OCI-LY1 (cell line): ENCODE measurements around the gene ADAMTSL3.

ENCODE experiments used
- H2AFZ ChIP-seq: fragments of 200-600 bp; sonication (generic), shearing (Covaris generic); 2 replicates; pipeline ENCODE4 v1.6.0; 2014; ENCODE audit warnings: antibody characterized with exemption, mild to moderate bottlenecking, low read length
- H3F3A ChIP-seq: fragments of 200-600 bp; sonication (generic), shearing (Covaris generic); 2 replicates; pipeline ENCODE4 v1.6.0; 2014; ENCODE audit warnings: mild to moderate bottlenecking, antibody characterized with exemption, low read length, moderate library complexity; ENCODE audit not compliant: insufficient read depth
- H3K27ac ChIP-seq: fragments of 200-600 bp; sonication (generic); 2 replicates; pipeline ENCODE4 v1.5.1; 2014; ENCODE audit warnings: low read length, mixed run types, mild to moderate bottlenecking, low read depth; ENCODE audit not compliant: poor library complexity, severe bottlenecking
- H3K27me3 ChIP-seq: fragments of 200-600 bp; sonication (generic); 2 replicates; pipeline ENCODE4 v1.6.0; 2014; ENCODE audit warnings: antibody characterized with exemption, mild to moderate bottlenecking, low read length, moderate library complexity; ENCODE audit not compliant: insufficient read depth
- H3K36me3 ChIP-seq: fragments of 200-600 bp; sonication (generic); 2 replicates; pipeline ENCODE4 v1.6.1; 2014; ENCODE audit warnings: mild to moderate bottlenecking, antibody characterized with exemption, low read length, moderate library complexity, mixed read lengths; ENCODE audit not compliant: insufficient read depth
- H3K4me1 ChIP-seq: fragments of 200-600 bp; sonication (generic); 2 replicates; pipeline ENCODE4 v1.5.1; 2014; ENCODE audit warnings: mild to moderate bottlenecking, low read length, moderate library complexity; ENCODE audit not compliant: insufficient read depth, severe bottlenecking
- H3K4me2 ChIP-seq: fragments of 200-600 bp; sonication (generic), shearing (Covaris generic); 2 replicates; pipeline ENCODE4 v1.6.1; 2014; ENCODE audit warnings: low read length
- H3K4me3 ChIP-seq: fragments of 200-600 bp; sonication (generic); 2 replicates; pipeline ENCODE4 v1.5.1; 2014; ENCODE audit warnings: low read length, low read depth, mild to moderate bottlenecking, mixed read lengths; ENCODE audit not compliant: poor library complexity, severe bottlenecking
- H3K79me2 ChIP-seq: fragments of 200-600 bp; shearing (Covaris generic); 2 replicates; pipeline ENCODE4 v1.6.1; 2016; ENCODE audit warnings: mixed run types, low read length, mixed read lengths; ENCODE audit not compliant: insufficient read depth
- H3K9ac ChIP-seq: fragments of 200-600 bp; sonication (generic), shearing (Covaris generic); 2 replicates; pipeline ENCODE4 v1.6.1; 2014; ENCODE audit warnings: mild to moderate bottlenecking, low read length, mixed read lengths
- H3K9me2 ChIP-seq: fragments of 200-600 bp; sonication (generic), shearing (Covaris generic); 2 replicates; pipeline ENCODE4 v1.6.1; 2014; ENCODE audit warnings: low read depth, mild to moderate bottlenecking, low read length, mixed read lengths
- H3K9me3 ChIP-seq: fragments of 200-600 bp; shearing (Covaris generic); 2 replicates; pipeline ENCODE4 v1.6.1; 2014; ENCODE audit warnings: low read length, mixed read lengths
- H4K20me1 ChIP-seq: fragments of 200-600 bp; sonication (generic), shearing (Covaris generic); 2 replicates; pipeline ENCODE4 v1.6.0; 2016; ENCODE audit warnings: mild to moderate bottlenecking, low read length; ENCODE audit not compliant: insufficient read depth
- CTCF ChIP-seq: fragments of 200-600 bp; sonication (generic), shearing (Covaris generic); IDR thresholded peaks from 2 replicates; pipeline ENCODE4 v1.5.1; 2017; ENCODE audit warnings: mild to moderate bottlenecking, antibody characterized with exemption, low read length, moderate library complexity, mixed read lengths
- EZH2 ChIP-seq: fragments of 200-600 bp; sonication (generic), shearing (Covaris generic); IDR thresholded peaks from 2 replicates; pipeline ENCODE4 v1.8.0; 2017; ENCODE audit warnings: borderline replicate concordance, mixed run types, mild to moderate bottlenecking, antibody characterized with exemption, low read length, moderate library complexity, mixed read lengths

Gene ADAMTSL3

GRCh38 chr15:83776986-83777385, 123.1 kb downstream of the ADAMTSL3 start:
- no peaks in the 10 kb centered on the region for H4K20me1 ChIP-seq
- no peaks in the 10 kb centered on the region for H3K27me3 ChIP-seq
- no peak overlapping the region for H3K4me2 ChIP-seq
- H3K79me2 ChIP-seq, result no peaks in the 10 kb centered on the region
- H3K9ac ChIP-seq, result no peak overlapping the region
- no peaks in the 10 kb centered on the region for H3K4me1 ChIP-seq
- H3K4me3 ChIP-seq, result no peak overlapping the region
- H3K36me3 ChIP-seq, result no peaks in the 10 kb centered on the region
- H3F3A ChIP-seq, result no peaks in the 10 kb centered on the region
- no peak overlapping the region for H3K27ac ChIP-seq
- no peak overlapping the region for H2AFZ ChIP-seq
- no peaks in the 10 kb centered on the region for H3K9me3 ChIP-seq
- no peaks in the 10 kb centered on the region for H3K9me2 ChIP-seq
- TF ChIP-seq CTCF (no peak), EZH2 (no peak)

DNA sequence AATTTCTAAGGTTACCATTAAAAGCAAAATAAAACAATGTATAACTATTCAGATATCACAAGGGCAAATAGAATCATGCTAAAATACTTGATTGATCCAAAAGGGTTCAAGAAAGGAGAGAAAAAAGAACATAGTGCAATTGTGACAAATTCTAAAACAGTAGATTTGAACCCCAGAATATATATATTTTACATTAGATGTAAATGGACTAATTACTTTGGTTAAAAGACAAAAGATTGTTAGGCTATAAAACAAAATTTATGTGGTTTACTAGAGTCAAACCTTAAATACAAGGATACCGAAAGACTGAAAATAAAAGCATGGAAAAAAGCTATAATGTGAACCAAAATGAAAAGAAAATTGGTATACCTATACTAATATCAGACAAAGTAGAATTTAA, 129.3 kb downstream of the ADAMTSL3 start:
- Histone ChIP-seq H3K9me3 (no peaks in the 10 kb centered on the region), H3K4me1 (no peaks in the 10 kb centered on the region), H4K20me1 (no peaks in the 10 kb centered on the region), H3K27me3 (no peaks in the 10 kb centered on the region), H3K79me2 (no peaks in the 10 kb centered on the region), H2AFZ (no peak overlapping the region), H3K4me3 (no peak overlapping the region), H3K36me3 (no peaks in the 10 kb centered on the region), H3K27ac (no peak overlapping the region), H3K4me2 (no peak overlapping the region), H3K9me2 (no peaks in the 10 kb centered on the region), H3K9ac (no peak overlapping the region), H3F3A (no peaks in the 10 kb centered on the region)
- TF ChIP-seq EZH2, result no peak
- no peak for TF ChIP-seq CTCF

- no peak overlapping the region for H3K9ac ChIP-seq
- H3K9me3 ChIP-seq, result no peaks in the 10 kb centered on the region
- no peaks in the 10 kb centered on the region for H3K36me3 ChIP-seq
- no peak overlapping the region for H3K4me3 ChIP-seq
- no peaks in the 10 kb centered on the region for H3F3A ChIP-seq
- no peak overlapping the region for H3K27ac ChIP-seq
- H3K4me1 ChIP-seq, result no peaks in the 10 kb centered on the region
- H3K4me2 ChIP-seq, result no peak overlapping the region
- no peak overlapping the region for H2AFZ ChIP-seq
- no peaks in the 10 kb centered on the region for H3K27me3 ChIP-seq
- TF ChIP-seq CTCF (no peak), EZH2 (no peak)
- H4K20me1 ChIP-seq, result no peaks in the 10 kb centered on the region
- no peaks in the 10 kb centered on the region for H3K9me2 ChIP-seq
- H3K79me2 ChIP-seq, result no peaks in the 10 kb centered on the region
These were observed 131.1 kb downstream of the ADAMTSL3 start for GRCh38 chr15:83784975-83785374.
